Sigmoid colon (tissue), 7 donors: Measurements from ENCODE around the gene CD4. TPM values are rescaled to one million over a fixed set of nuclear protein-coding genes. Genes with fewer than 3 reads are reported as not detected.

ENCODE experiments used
- DNase-seq: peaks from one replicate; pipeline ENCODE4 v3.0.0-alpha.2; 2019
- H3K27ac ChIP-seq, 4 donors: fragments of 200-600 bp; sonication (generic); one replicate each; pipeline ENCODE4 v1.5.1; 2016 to 2019; ENCODE audit warnings: mild to moderate bottlenecking in 1 of 4
- H3K27me3 ChIP-seq, 3 donors: fragments of 200-600 bp; sonication (generic); one replicate each; pipeline ENCODE4 v1.5.1; 2019; ENCODE audit warnings: mild to moderate bottlenecking in 1 of 3
- H3K36me3 ChIP-seq, 4 donors: fragments of 200-600 bp; sonication (generic); one replicate each; pipeline ENCODE4 v1.5.1; 2016 to 2019
- H3K4me1 ChIP-seq, 4 donors: fragments of 200-600 bp; sonication (generic); one replicate each; pipeline ENCODE4 v1.5.1; 2017 to 2019
- H3K4me3 ChIP-seq, 4 donors: fragments of 200-600 bp; sonication (generic); one replicate each; pipeline ENCODE4 v1.5.1; 2017 to 2019; ENCODE audit warnings: mild to moderate bottlenecking in 2 of 4, moderate library complexity in 1 of 4
- H3K9me3 ChIP-seq, 4 donors: fragments of 200-600 bp in 3 of 4; sonication (generic) in 3 of 4; one replicate each; pipeline versions ENCODE4 v1.5.1 to v1.6.1; 2013 to 2019
- EP300 ChIP-seq, 4 donors: sonication (generic); formaldehyde crosslinking; IDR thresholded peaks; one replicate each; pipeline ENCODE4 v1.6.1; 2017; ENCODE audit warnings: antibody characterized with exemption in 4 of 4
- POLR2A ChIP-seq, 2 donors: fragments of 450-650 bp; IDR thresholded peaks; one replicate each; pipeline ENCODE4 v1.6.1; 2016; ENCODE audit warnings: antibody characterized with exemption in 2 of 2, mild to moderate bottlenecking in 2 of 2, moderate library complexity in 2 of 2
- POLR2AphosphoS5 ChIP-seq, 4 donors: sonication (generic); formaldehyde crosslinking; IDR thresholded peaks; one replicate each; pipeline ENCODE4 v1.6.1; 2017; ENCODE audit warnings: antibody characterized with exemption in 4 of 4
- WGBS, 2 donors: extraction: QIAGEN DNeasy Blood & Tissue Kit; methylation state at CpG; one replicate each; pipeline ENCODE4 v1.1.7; 2013; 5-methylcytosine and 5-hydroxymethylcytosine counted together
- intact Hi-C: fragments of 100-400 bp; cut with DNase I; formaldehyde crosslinking; loops from one replicate; pipeline ENCODE4 v1.15.1; 2023
- polyA plus RNA-seq, 3 donors: library from polyadenylated mRNA; stranded (reverse); fragments of 200-250 nt; gene quantifications; one replicate each; pipeline ENCODE4 v1.2.3, GENCODE V29; 2013
- total RNA-seq, 4 donors: library from RNA; depleted of rRNA; stranded (reverse); fragments of >200 nt; gene quantifications; one replicate each; pipeline ENCODE4 v1.1.0, GENCODE V29; 2016
- TF ChIP-seq, protein P1 (sequence below), 4 experiments: fragments of 450-650 bp in 3 of 4; fragments of 200-600 bp in 1 of 4; IDR thresholded peaks; one replicate each; pipeline ENCODE4 v1.5.1; 2016 to 2019; ENCODE audit warnings: antibody characterized with exemption in 4 of 4, mild to moderate bottlenecking in 3 of 4, moderate library complexity in 2 of 4
- donor health status: healthy with polysubstance abuse.
- donor health status: Bipolar disorder and iron deficiency.
- donor health status: healthy.

CD4 gene
- total and polyA plus RNA-seq, 7 donors: 2.5 to 29.7 (median 11.8) TPM

DNA sequence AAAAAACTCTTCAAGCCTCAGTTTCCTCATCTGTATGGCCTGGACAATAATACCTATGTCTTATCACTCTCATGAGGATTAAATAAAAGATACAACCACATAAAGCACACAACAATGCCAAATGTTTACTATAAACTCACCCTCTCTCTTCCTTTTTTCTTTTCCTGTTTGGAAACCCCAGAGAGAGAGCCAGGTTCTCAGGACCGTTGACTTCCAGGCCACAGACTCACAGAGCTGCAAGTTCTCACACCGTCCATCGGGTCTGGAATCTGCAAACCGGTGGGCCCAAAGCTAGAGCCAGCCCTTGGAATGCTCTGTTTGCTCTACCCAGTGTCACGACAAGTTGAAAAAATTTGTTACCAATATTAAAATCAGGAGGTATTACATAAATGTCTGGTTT, 4.6 kb upstream of the CD4 start:
- intact Hi-C loops: no loop called here
- no peak overlapping the region for H3K27ac ChIP-seq

DNA sequence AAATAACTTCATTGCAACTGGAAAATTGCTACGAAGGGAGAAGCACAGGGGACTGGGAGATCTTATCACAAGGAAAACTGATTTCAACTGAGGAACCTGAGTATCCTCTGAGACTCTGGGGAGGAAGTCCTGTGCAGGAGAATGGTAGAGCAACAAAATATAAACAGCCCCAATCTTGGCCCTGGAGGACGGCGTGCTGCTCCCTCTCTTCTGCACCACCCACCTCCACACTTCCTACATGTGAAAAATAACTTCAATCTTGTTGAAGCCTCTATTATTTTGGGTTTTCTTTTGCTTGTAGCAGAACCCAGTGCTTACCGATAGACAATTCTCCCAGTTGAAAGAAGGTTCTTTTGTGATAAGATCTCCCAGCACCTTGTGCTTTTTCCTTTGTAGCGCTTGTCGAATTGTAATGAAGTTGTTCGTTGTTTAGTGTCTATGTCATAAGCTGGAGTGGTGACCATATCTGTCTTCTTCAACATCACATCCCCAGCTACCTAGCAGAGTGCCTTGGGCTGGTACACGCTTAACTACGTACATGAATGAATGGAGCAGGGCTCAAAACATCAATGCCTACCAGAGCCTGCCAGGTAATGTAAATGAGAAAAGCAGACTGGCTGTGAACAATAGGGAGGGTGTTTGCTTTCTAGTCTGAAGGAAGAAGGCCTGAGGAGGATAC, 2.8 kb upstream of the CD4 start:
- WGBS, 2 donors: 62 to 86% methylated on average over 9 of the region's 9 CpGs
- no peak for DNase-seq
- intact Hi-C loops: no loop called here
- no peak overlapping the region for H3K27ac ChIP-seq
- H3K4me3 ChIP-seq: no peak overlapping the region
- no peaks in the 10 kb centered on the region for H3K4me1 ChIP-seq
- no peaks in the 10 kb centered on the region for H3K9me3 ChIP-seq
- TF ChIP-seq, protein P1, sequence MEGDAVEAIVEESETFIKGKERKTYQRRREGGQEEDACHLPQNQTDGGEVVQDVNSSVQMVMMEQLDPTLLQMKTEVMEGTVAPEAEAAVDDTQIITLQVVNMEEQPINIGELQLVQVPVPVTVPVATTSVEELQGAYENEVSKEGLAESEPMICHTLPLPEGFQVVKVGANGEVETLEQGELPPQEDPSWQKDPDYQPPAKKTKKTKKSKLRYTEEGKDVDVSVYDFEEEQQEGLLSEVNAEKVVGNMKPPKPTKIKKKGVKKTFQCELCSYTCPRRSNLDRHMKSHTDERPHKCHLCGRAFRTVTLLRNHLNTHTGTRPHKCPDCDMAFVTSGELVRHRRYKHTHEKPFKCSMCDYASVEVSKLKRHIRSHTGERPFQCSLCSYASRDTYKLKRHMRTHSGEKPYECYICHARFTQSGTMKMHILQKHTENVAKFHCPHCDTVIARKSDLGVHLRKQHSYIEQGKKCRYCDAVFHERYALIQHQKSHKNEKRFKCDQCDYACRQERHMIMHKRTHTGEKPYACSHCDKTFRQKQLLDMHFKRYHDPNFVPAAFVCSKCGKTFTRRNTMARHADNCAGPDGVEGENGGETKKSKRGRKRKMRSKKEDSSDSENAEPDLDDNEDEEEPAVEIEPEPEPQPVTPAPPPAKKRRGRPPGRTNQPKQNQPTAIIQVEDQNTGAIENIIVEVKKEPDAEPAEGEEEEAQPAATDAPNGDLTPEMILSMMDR (IDR thresholded peaks at IDR 0.05): no peak
- TF ChIP-seq POLR2AphosphoS5 (IDR thresholded peaks at IDR 0.05): no peak
- TF ChIP-seq EP300 (IDR thresholded peaks at IDR 0.05): no peak
- TF ChIP-seq POLR2A (IDR thresholded peaks at IDR 0.05): no peak
- H3K36me3 ChIP-seq: no peaks in the 10 kb centered on the region
- H3K27me3 ChIP-seq: no peaks in the 10 kb centered on the region

More for the DNA sequence above, 4.6 kb upstream of the CD4 start:
- Histone ChIP-seq H3K4me3 (no peak overlapping the region), H3K9me3 (no peaks in the 10 kb centered on the region), H3K27me3 (no peaks in the 10 kb centered on the region), H3K36me3 (no peaks in the 10 kb centered on the region), H3K4me1 (no peaks in the 10 kb centered on the region)
- 72 to 73% methylated on average over 5 of the region's 5 CpGs for WGBS, 2 donors
- no peak for DNase-seq
- TF ChIP-seq POLR2AphosphoS5 (IDR thresholded peaks at IDR 0.05): no peak

DNA sequence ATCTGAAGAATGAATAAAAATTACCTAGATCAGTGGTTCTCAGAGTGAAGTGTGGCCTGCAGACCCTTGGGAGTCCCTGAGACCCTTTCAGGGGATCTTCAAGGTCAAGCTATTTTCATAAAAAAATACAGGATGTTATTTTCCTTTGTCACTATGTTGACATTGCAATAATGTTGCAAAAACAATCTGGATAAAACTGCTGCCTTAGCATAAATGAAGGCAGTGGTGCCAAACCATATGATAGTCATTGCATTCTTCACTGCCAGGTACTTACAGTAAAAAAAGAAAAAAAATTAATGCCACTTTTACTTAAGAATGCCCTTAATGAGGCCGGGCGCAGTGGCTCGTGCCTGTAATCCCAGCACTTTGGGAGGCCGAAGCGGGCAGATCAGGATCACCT, 2.0 kb upstream of the CD4 start:
- TF ChIP-seq POLR2AphosphoS5 (IDR thresholded peaks at IDR 0.05): no peak
- no peak for TF ChIP-seq POLR2A (IDR thresholded peaks at IDR 0.05)
- TF ChIP-seq, protein P1 (IDR thresholded peaks at IDR 0.05): no peak
- TF ChIP-seq EP300 (IDR thresholded peaks at IDR 0.05): no peak
- H3K9me3 ChIP-seq: no peaks in the 10 kb centered on the region
- no peaks in the 10 kb centered on the region for H3K4me1 ChIP-seq
- 96 to 97% methylated on average over 5 of the region's 5 CpGs for WGBS, 2 donors
- no peaks in the 10 kb centered on the region for H3K36me3 ChIP-seq
- no peaks in the 10 kb centered on the region for H3K27me3 ChIP-seq
- DNase-seq: no peak
- intact Hi-C loops: no loop called here
- H3K4me3 ChIP-seq: no peak overlapping the region
- no peak overlapping the region for H3K27ac ChIP-seq

DNA sequence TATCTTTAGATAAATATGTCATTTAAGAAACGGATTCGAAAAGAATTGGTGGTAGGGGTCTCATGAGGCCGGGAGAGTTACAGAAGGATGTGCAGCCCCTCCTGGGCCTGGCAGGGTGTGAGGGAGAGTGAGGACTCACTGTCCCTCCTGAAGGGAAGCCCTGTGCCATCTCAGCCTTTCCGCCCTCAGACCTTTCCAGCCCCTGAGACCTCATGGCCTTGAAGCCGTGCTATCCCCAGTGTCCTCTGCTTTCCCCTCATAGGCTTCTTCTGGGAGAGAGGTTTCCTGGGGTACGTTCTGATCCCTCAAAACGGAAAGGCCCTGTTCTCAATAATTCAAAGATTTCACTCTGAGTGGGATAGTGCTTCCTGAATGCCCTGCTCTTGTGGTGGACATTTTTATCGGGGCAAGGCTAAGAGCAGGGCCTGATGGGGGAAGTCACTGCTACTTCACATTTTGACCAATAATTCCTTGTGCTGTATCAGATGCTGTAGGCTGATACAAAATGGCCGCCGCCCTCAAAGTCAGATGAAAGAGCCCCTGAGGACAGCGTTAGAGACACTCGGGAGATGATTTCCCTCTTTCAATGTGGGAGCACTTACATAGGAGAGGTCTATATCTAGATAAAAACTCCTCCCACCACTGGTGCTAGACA, 1.3 kb downstream of the CD4 start:
- Histone ChIP-seq H3K27me3 (no peaks in the 10 kb centered on the region), H3K27ac (no peak overlapping the region), H3K36me3 (no peaks in the 10 kb centered on the region), H3K4me1 (no peaks in the 10 kb centered on the region), H3K4me3 (peak overlapping the region in 1 of 4 donors; percentile 36), H3K9me3 (no peaks in the 10 kb centered on the region)
- DNase-seq: no peak
- WGBS, 2 donors: 76 to 83% methylated on average over 12 of the region's 12 CpGs
- no peak for TF ChIP-seq POLR2A (IDR thresholded peaks at IDR 0.05)
- TF ChIP-seq POLR2AphosphoS5 (IDR thresholded peaks at IDR 0.05): no peak
- no peak for TF ChIP-seq EP300 (IDR thresholded peaks at IDR 0.05)
- TF ChIP-seq, protein P1 (IDR thresholded peaks at IDR 0.05): no peak
- intact Hi-C loops: no loop called here

DNA sequence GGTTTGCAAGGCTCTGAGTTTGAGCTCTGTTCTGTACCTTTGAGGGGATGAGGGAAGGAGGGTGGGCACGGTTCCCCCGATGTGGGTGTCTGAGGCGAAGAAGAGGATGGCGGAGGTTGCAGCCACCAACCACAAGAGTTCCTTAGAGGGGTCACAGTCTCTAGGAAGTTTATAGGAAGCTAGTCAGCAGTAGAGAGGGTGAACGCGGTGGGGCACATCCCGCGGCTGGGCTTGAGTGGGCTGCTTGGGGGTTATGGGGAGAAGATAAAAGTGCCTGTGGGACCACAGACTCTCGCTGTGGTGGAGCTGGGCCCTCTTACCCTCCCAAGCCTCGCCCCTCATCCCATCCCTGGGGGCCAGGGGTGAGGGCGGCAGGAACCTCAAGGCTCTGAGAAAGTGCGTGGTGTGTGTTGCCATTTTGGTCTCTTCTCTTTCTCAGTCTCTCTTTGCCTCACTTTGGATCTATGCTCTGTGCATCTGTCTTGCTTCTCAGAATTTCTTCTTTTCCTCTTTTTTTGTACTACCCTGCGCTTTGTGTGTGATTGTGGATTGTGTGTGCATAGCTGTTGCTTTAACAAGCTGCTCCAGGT, 2.7 kb downstream of the CD4 start:
- no peak for DNase-seq
- intact Hi-C loops: no loop called here
- H3K27ac ChIP-seq: peak overlapping the region in 3 of 4 donors; percentile 26 to 37 (median 28)
- no peak for TF ChIP-seq POLR2A (IDR thresholded peaks at IDR 0.05)
- TF ChIP-seq, protein P1 (IDR thresholded peaks at IDR 0.05): no peak
- no peak for TF ChIP-seq EP300 (IDR thresholded peaks at IDR 0.05)
- TF ChIP-seq POLR2AphosphoS5 (IDR thresholded peaks at IDR 0.05): no peak
- H3K4me3 ChIP-seq: peak overlapping the region in 2 of 4 donors; percentile 5 to 17
- no peaks in the 10 kb centered on the region for H3K27me3 ChIP-seq
- no peaks in the 10 kb centered on the region for H3K36me3 ChIP-seq
- no peaks in the 10 kb centered on the region for H3K9me3 ChIP-seq
- 55 to 77% methylated on average over 13 of the region's 13 CpGs for WGBS, 2 donors
- H3K4me1 ChIP-seq: no peaks in the 10 kb centered on the region
